ENCODE results near the gene PLPPR1.

Gene PLPPR1

GRCh38 chr9:101165131-101165530 lies 136.6 kb downstream of the PLPPR1 start:
- no peaks in the 10 kb centered on the region for H3K9me2 ChIP-seq (replicated peaks; ENCODE audit: insufficient read depth, low read length)
- no peak overlapping the region for H3K9ac ChIP-seq (ENCODE audit: low read length)
- no peaks in the 10 kb centered on the region for H3K4me1 ChIP-seq (ENCODE audit: low read length)
- H3F3A ChIP-seq (ENCODE audit: insufficient read depth, low read length), result no peaks in the 10 kb centered on the region
- no peak overlapping the region for H2AFZ ChIP-seq (ENCODE audit: low read length)
- no peaks in the 10 kb centered on the region for H3K27me3 ChIP-seq (replicated peaks; ENCODE audit: insufficient read depth, low read length)
- H3K27ac ChIP-seq (ENCODE audit: low read length), result no peak overlapping the region
- H3K9me3 ChIP-seq (replicated peaks; ENCODE audit: insufficient read depth, low read length), result no peaks in the 10 kb centered on the region
- H3K4me3 ChIP-seq (ENCODE audit: low read length), result no peak overlapping the region
- no peak overlapping the region for H3K4me2 ChIP-seq (ENCODE audit: low read depth, low read length)
- H4K20me1 ChIP-seq (ENCODE audit: insufficient read depth, low read length), result no peaks in the 10 kb centered on the region
- H3K79me2 ChIP-seq (ENCODE audit: low read length), result no peaks in the 10 kb centered on the region
- TF ChIP-seq EZH2 (optimal IDR thresholded peaks at IDR 0.05; ENCODE audit: low read depth, low read length), result no peak
- TF ChIP-seq EZH2phosphoT487 (IDR thresholded peaks at IDR 0.05; ENCODE audit: low read length), result no peak
- TF ChIP-seq CTCF (IDR thresholded peaks at IDR 0.05; ENCODE audit: low read length), result no peak
- H3K36me3 ChIP-seq (replicated peaks; ENCODE audit: insufficient read depth, low read length), result no peaks in the 10 kb centered on the region
- no peak for DNase-seq

- H3K27ac ChIP-seq (ENCODE audit: low read length), result no peak overlapping the region
- H3K4me3 ChIP-seq (ENCODE audit: low read length), result no peak overlapping the region
- H3K9me2 ChIP-seq (replicated peaks; ENCODE audit: insufficient read depth, low read length), result no peaks in the 10 kb centered on the region
- H3K4me1 ChIP-seq (ENCODE audit: low read length), result no peaks in the 10 kb centered on the region
- no peak overlapping the region for H3K9ac ChIP-seq (ENCODE audit: low read length)
- no peaks in the 10 kb centered on the region for H4K20me1 ChIP-seq (ENCODE audit: insufficient read depth, low read length)
- DNase-seq, result no peak
- no peaks in the 10 kb centered on the region for H3K79me2 ChIP-seq (ENCODE audit: low read length)
- no peaks in the 10 kb centered on the region for H3K9me3 ChIP-seq (replicated peaks; ENCODE audit: insufficient read depth, low read length)
- H2AFZ ChIP-seq (ENCODE audit: low read length), result no peak overlapping the region
- H3K36me3 ChIP-seq (replicated peaks; ENCODE audit: insufficient read depth, low read length), result no peaks in the 10 kb centered on the region
- no peak for TF ChIP-seq EZH2phosphoT487 (IDR thresholded peaks at IDR 0.05; ENCODE audit: low read length)
- no peak overlapping the region for H3K4me2 ChIP-seq (ENCODE audit: low read depth, low read length)
- no peaks in the 10 kb centered on the region for H3F3A ChIP-seq (ENCODE audit: insufficient read depth, low read length)
- H3K27me3 ChIP-seq (replicated peaks; ENCODE audit: insufficient read depth, low read length), result no peaks in the 10 kb centered on the region
Observed at GRCh38 chr9:101167490-101168134, 139.1 kb downstream of the PLPPR1 start.

GRCh38 chr9:101172616-101173015 lies 144.1 kb downstream of the PLPPR1 start:
- H3K9ac ChIP-seq (ENCODE audit: low read length), result no peak overlapping the region
- no peaks in the 10 kb centered on the region for H3K36me3 ChIP-seq (replicated peaks; ENCODE audit: insufficient read depth, low read length)
- H2AFZ ChIP-seq (ENCODE audit: low read length), result no peak overlapping the region
- no peaks in the 10 kb centered on the region for H3K79me2 ChIP-seq (ENCODE audit: low read length)
- no peaks in the 10 kb centered on the region for H3F3A ChIP-seq (ENCODE audit: insufficient read depth, low read length)
- no peaks in the 10 kb centered on the region for H3K27me3 ChIP-seq (replicated peaks; ENCODE audit: insufficient read depth, low read length)
- TF ChIP-seq EZH2 (optimal IDR thresholded peaks at IDR 0.05; ENCODE audit: low read depth, low read length) (no peak), EZH2phosphoT487 (IDR thresholded peaks at IDR 0.05; ENCODE audit: low read length) (no peak), CTCF (IDR thresholded peaks at IDR 0.05; ENCODE audit: low read length) (no peak)
- no peak overlapping the region for H3K4me2 ChIP-seq (ENCODE audit: low read depth, low read length)
- no peak for DNase-seq
- H3K4me1 ChIP-seq (ENCODE audit: low read length), result no peaks in the 10 kb centered on the region
- H3K4me3 ChIP-seq (ENCODE audit: low read length), result no peak overlapping the region
- H3K9me2 ChIP-seq (replicated peaks; ENCODE audit: insufficient read depth, low read length), result no peaks in the 10 kb centered on the region
- H3K9me3 ChIP-seq (replicated peaks; ENCODE audit: insufficient read depth, low read length), result no peaks in the 10 kb centered on the region
- H4K20me1 ChIP-seq (ENCODE audit: insufficient read depth, low read length), result no peaks in the 10 kb centered on the region
- H3K27ac ChIP-seq (ENCODE audit: low read length), result no peak overlapping the region

GRCh38 chr9:101173907-101174306 lies 145.4 kb downstream of the PLPPR1 start:
- no peak overlapping the region for H3K4me3 ChIP-seq (ENCODE audit: low read length)
- H3K4me2 ChIP-seq (ENCODE audit: low read depth, low read length), result no peak overlapping the region
- no peak for DNase-seq
- H3K27me3 ChIP-seq (replicated peaks; ENCODE audit: insufficient read depth, low read length), result no peaks in the 10 kb centered on the region
- no peaks in the 10 kb centered on the region for H3K36me3 ChIP-seq (replicated peaks; ENCODE audit: insufficient read depth, low read length)
- H4K20me1 ChIP-seq (ENCODE audit: insufficient read depth, low read length), result no peaks in the 10 kb centered on the region
- H3K9me2 ChIP-seq (replicated peaks; ENCODE audit: insufficient read depth, low read length), result no peaks in the 10 kb centered on the region
- no peak overlapping the region for H3K9ac ChIP-seq (ENCODE audit: low read length)
- no peak overlapping the region for H2AFZ ChIP-seq (ENCODE audit: low read length)
- H3K27ac ChIP-seq (ENCODE audit: low read length), result no peak overlapping the region
- H3K4me1 ChIP-seq (ENCODE audit: low read length), result no peaks in the 10 kb centered on the region
- no peak for TF ChIP-seq EZH2 (optimal IDR thresholded peaks at IDR 0.05; ENCODE audit: low read depth, low read length)
- TF ChIP-seq EZH2phosphoT487 (IDR thresholded peaks at IDR 0.05; ENCODE audit: low read length), result no peak
- no peaks in the 10 kb centered on the region for H3F3A ChIP-seq (ENCODE audit: insufficient read depth, low read length)
- no peaks in the 10 kb centered on the region for H3K79me2 ChIP-seq (ENCODE audit: low read length)
- no peaks in the 10 kb centered on the region for H3K9me3 ChIP-seq (replicated peaks; ENCODE audit: insufficient read depth, low read length)
